Activated T-cell treated with anti-CD3 and anti-CD28 coated beads, Interleukin-2, amount 50 U/mL, for 72 hours (primary cell): ENCODE measurements around the gene MT2A. TPM values are rescaled to one million over a fixed set of nuclear protein-coding genes. Genes with fewer than 3 reads are reported as not detected.
A peak's percentile ranks its signal among the peaks of the same experiment; 100 is the strongest.

Experiments used
- ATAC-seq, 2 donors: fragments of 150-1000 bp; cut with Tn5 transposase; replicated peaks in 1 of 2; 2 replicates each; pipeline ENCODE4 v1.10.0; 2021; ENCODE audit warnings: moderate library complexity in 2 of 2, mild to moderate bottlenecking in 1 of 2
- DNase-seq, 2 donors: peaks; one replicate each; pipeline ENCODE4 v3.0.0; 2021 to 2022; ENCODE audit warnings: mixed read lengths in 1 of 2
- H3K27ac Mint-ChIP-seq: one replicate; pipeline ENCODE4 v1.8.0; 2022; ENCODE audit warnings: mild to moderate bottlenecking, moderate library complexity, mixed read lengths
- H3K27me3 Mint-ChIP-seq: one replicate; pipeline ENCODE4 v1.8.0; 2022; ENCODE audit warnings: low read depth, mixed read lengths
- H3K36me3 Mint-ChIP-seq, 2 donors: one replicate each; pipeline ENCODE4 v1.8.0; 2022; ENCODE audit warnings: mixed read lengths in 2 of 2, mild to moderate bottlenecking in 1 of 2; ENCODE audit not compliant: insufficient read depth in 2 of 2
- H3K4me1 Mint-ChIP-seq: one replicate; pipeline ENCODE4 v1.8.0; 2022; ENCODE audit warnings: low read depth, mixed read lengths
- H3K4me3 Mint-ChIP-seq, 2 donors: one replicate each; pipeline ENCODE4 v1.8.0; 2022; ENCODE audit warnings: mild to moderate bottlenecking in 2 of 2, mixed read lengths in 2 of 2, moderate library complexity in 2 of 2
- H3K9me3 Mint-ChIP-seq, 2 donors: one replicate each; pipeline ENCODE4 v1.8.0; 2022; ENCODE audit warnings: mixed read lengths in 2 of 2
- total RNA-seq, 2 donors: library from RNA; stranded (reverse); gene quantifications; one replicate each; pipeline ENCODE4 v1.2.3, GENCODE V29; 2022

MT2A gene
- total RNA-seq, 2 donors from 2014 or later, result 391 to 529 TPM

- no peaks in the 10 kb centered on the region for H3K9me3 Mint-ChIP-seq
- H3K4me3 Mint-ChIP-seq, result no peak overlapping the region
- H3K36me3 Mint-ChIP-seq, result no peaks in the 10 kb centered on the region
- DNase-seq (no peak), ATAC-seq (no peak)
- H3K27ac Mint-ChIP-seq, result no peak overlapping the region
- peaks cover 62% of the 10 kb centered on the region for H3K27me3 Mint-ChIP-seq
- peaks cover 51% of the 10 kb centered on the region for H3K4me1 Mint-ChIP-seq
These were observed 31.7 kb downstream of the MT2A start for GRCh38 chr16:56640076-56640475.

GRCh38 chr16:56641166-56641565 is 32.8 kb downstream of the MT2A start:
- Mint-ChIP-seq H3K4me1 (peaks cover 43% of the 10 kb centered on the region), H3K9me3 (no peaks in the 10 kb centered on the region), H3K27me3 (peaks cover 52% of the 10 kb centered on the region), H3K27ac (no peak overlapping the region), H3K4me3 (no peak overlapping the region), H3K36me3 (no peaks in the 10 kb centered on the region)
- ATAC-seq, result no peak
- no peak for DNase-seq

GRCh38 chr16:56643080-56643778 is 34.8 kb downstream of the MT2A start:
- Mint-ChIP-seq H3K4me1 (peaks cover 27% of the 10 kb centered on the region), H3K27ac (no peak overlapping the region), H3K4me3 (peak overlapping the region; percentile 74), H3K27me3 (peaks cover 40% of the 10 kb centered on the region), H3K36me3 (no peaks in the 10 kb centered on the region), H3K9me3 (no peaks in the 10 kb centered on the region)
- peak; percentile 87 to 89 for DNase-seq
- ATAC-seq, result peak; percentile 100

- Mint-ChIP-seq H3K27me3 (peaks cover 39% of the 10 kb centered on the region), H3K4me1 (peaks cover 27% of the 10 kb centered on the region), H3K4me3 (peak overlapping the region; percentile 74), H3K27ac (no peak overlapping the region), H3K9me3 (no peaks in the 10 kb centered on the region), H3K36me3 (no peaks in the 10 kb centered on the region)
- ATAC-seq (no peak), DNase-seq (no peak)
These were observed 35.4 kb downstream of the MT2A start for GRCh38 chr16:56643833-56644232.

- H3K4me1 Mint-ChIP-seq, result peaks cover 27% of the 10 kb centered on the region
- H3K27ac Mint-ChIP-seq, result no peak overlapping the region
- peaks cover 32% of the 10 kb centered on the region for H3K27me3 Mint-ChIP-seq
- no peaks in the 10 kb centered on the region for H3K9me3 Mint-ChIP-seq
- DNase-seq, result no peak
- H3K36me3 Mint-ChIP-seq, result no peaks in the 10 kb centered on the region
- H3K4me3 Mint-ChIP-seq, result no peak overlapping the region
- ATAC-seq, result no peak
These were observed 36.9 kb downstream of the MT2A start for GRCh38 chr16:56645311-56645710.

GRCh38 chr16:56645838-56646237 is 37.5 kb downstream of the MT2A start:
- peaks cover 27% of the 10 kb centered on the region for H3K4me1 Mint-ChIP-seq
- no peaks in the 10 kb centered on the region for H3K9me3 Mint-ChIP-seq
- H3K36me3 Mint-ChIP-seq, result no peaks in the 10 kb centered on the region
- no peak for ATAC-seq
- no peak overlapping the region for H3K4me3 Mint-ChIP-seq
- peaks cover 26% of the 10 kb centered on the region for H3K27me3 Mint-ChIP-seq
- DNase-seq, result no peak
- H3K27ac Mint-ChIP-seq, result no peak overlapping the region

GRCh38 chr16:56647641-56648431 is 39.5 kb downstream of the MT2A start:
- no peak overlapping the region for H3K4me3 Mint-ChIP-seq
- no peak for DNase-seq
- H3K36me3 Mint-ChIP-seq, result no peaks in the 10 kb centered on the region
- peaks cover 15% of the 10 kb centered on the region for H3K4me1 Mint-ChIP-seq
- H3K27ac Mint-ChIP-seq, result no peak overlapping the region
- H3K27me3 Mint-ChIP-seq, result peaks cover 30% of the 10 kb centered on the region
- no peak for ATAC-seq
- H3K9me3 Mint-ChIP-seq, result no peaks in the 10 kb centered on the region

- H3K27me3 Mint-ChIP-seq, result peaks cover 38% of the 10 kb centered on the region
These were observed 40.9 kb downstream of the MT2A start for GRCh38 chr16:56649271-56649670.

GRCh38 chr16:56649820-56650219 is 41.4 kb downstream of the MT2A start:
- no peak overlapping the region for H3K4me3 Mint-ChIP-seq
- DNase-seq, result no peak
- H3K9me3 Mint-ChIP-seq, result no peaks in the 10 kb centered on the region
- H3K27me3 Mint-ChIP-seq, result peaks cover 40% of the 10 kb centered on the region
- H3K36me3 Mint-ChIP-seq, result no peaks in the 10 kb centered on the region
- no peaks in the 10 kb centered on the region for H3K4me1 Mint-ChIP-seq
- H3K27ac Mint-ChIP-seq, result no peak overlapping the region
- ATAC-seq, result no peak

More at GRCh38 chr16:56649271-56649670, 40.9 kb downstream of the MT2A start:
- Mint-ChIP-seq H3K4me1 (peaks cover under 1% of the 10 kb centered on the region), H3K36me3 (no peaks in the 10 kb centered on the region), H3K4me3 (no peak overlapping the region), H3K27ac (no peak overlapping the region), H3K9me3 (no peaks in the 10 kb centered on the region)
- DNase-seq (no peak), ATAC-seq (no peak)

GRCh38 chr16:56651586-56651985 is 43.2 kb downstream of the MT2A start, which contains the start of gene MT1B:
TSS of gene MT1B (plus strand) at chr16:56651886. CDS start at chr16:56651954, 68 bp downstream.
- no peak for ATAC-seq
- no peaks in the 10 kb centered on the region for H3K9me3 Mint-ChIP-seq

GRCh38 chr16:56652600-56652999 is 44.2 kb downstream of the MT2A start:
- Mint-ChIP-seq H3K27ac (no peak overlapping the region), H3K4me3 (no peak overlapping the region), H3K4me1 (peaks cover 5% of the 10 kb centered on the region), H3K36me3 (no peaks in the 10 kb centered on the region), H3K9me3 (no peaks in the 10 kb centered on the region), H3K27me3 (peaks cover 35% of the 10 kb centered on the region)
- ATAC-seq, result no peak
- DNase-seq, result no peak

More at GRCh38 chr16:56651586-56651985, 43.2 kb downstream of the MT2A start, which contains the start of gene MT1B:
- H3K27me3 Mint-ChIP-seq, result peaks cover 43% of the 10 kb centered on the region
- no peak within 1 kb of the TSS for H3K27ac Mint-ChIP-seq
- H3K4me3 Mint-ChIP-seq, result no peak within 1 kb of the TSS
- DNase-seq, result no peak
- no peaks in the 10 kb centered on the region for H3K36me3 Mint-ChIP-seq
- no peaks in the 10 kb centered on the region for H3K4me1 Mint-ChIP-seq

- Mint-ChIP-seq H3K27me3 (peaks cover 35% of the 10 kb centered on the region), H3K9me3 (no peaks in the 10 kb centered on the region), H3K27ac (no peak overlapping the region), H3K4me1 (peaks cover 10% of the 10 kb centered on the region), H3K36me3 (no peaks in the 10 kb centered on the region), H3K4me3 (no peak overlapping the region)
- DNase-seq (no peak), ATAC-seq (no peak)
These were observed 44.8 kb downstream of the MT2A start for GRCh38 chr16:56653218-56653617.

GRCh38 chr16:56657555-56658326 is 49.4 kb downstream of the MT2A start, which contains the start of gene MT1F:
TSS of gene MT1F (plus strand) at chr16:56657959. CDS start at chr16:56658059, 100 bp downstream.
- H3K27me3 Mint-ChIP-seq, result peaks cover 21% of the 10 kb centered on the region

More at GRCh38 chr16:56657555-56658326, 49.4 kb downstream of the MT2A start, which contains the start of gene MT1F:
- Mint-ChIP-seq H3K9me3 (no peaks in the 10 kb centered on the region), H3K4me3 (peak within 1 kb of the TSS; percentile 92 to 98), H3K4me1 (peaks cover 23% of the 10 kb centered on the region), H3K36me3 (no peaks in the 10 kb centered on the region), H3K27ac (peak within 1 kb of the TSS; percentile 89)
- DNase-seq (peak; percentile 71 to 76), ATAC-seq (peak; percentile 92 to 95)
